K562 (cell line): ENCODE results near the gene TMEM88. TPM values are rescaled to one million over a fixed set of nuclear protein-coding genes. Genes with fewer than 3 reads are reported as not detected.

Source experiments
- ASH1L ChIP-seq: fragments of 450-650 bp; IDR thresholded peaks from 2 replicates; pipeline ENCODE4 v1.6.1; 2018; ENCODE audit warnings: borderline replicate concordance, mild to moderate bottlenecking, low read depth; ENCODE audit not compliant: partially characterized antibody
- CSDE1 ChIP-seq, 2 experiments: fragments of 450-650 bp; IDR thresholded peaks; 2 replicates each; pipeline ENCODE4 v1.6.1; 2016; ENCODE audit warnings: mild to moderate bottlenecking in 1 of 2
- ELF4 ChIP-seq: fragments of 450-650 bp; formaldehyde crosslinking; IDR thresholded peaks from 2 replicates; pipeline ENCODE4 v1.4.0; 2022; ENCODE audit warnings: missing genetic modification characterization
- HDAC3 ChIP-seq: fragments of 450-650 bp; IDR thresholded peaks from 2 replicates; pipeline ENCODE4 v1.6.1; 2018; ENCODE audit warnings: borderline replicate concordance, mild to moderate bottlenecking, moderate library complexity; ENCODE audit not compliant: partially characterized antibody
- JUN ChIP-seq, 2 experiments: sonication (generic) in 1 of 2; formaldehyde crosslinking in 1 of 2; IDR thresholded peaks; 2 replicates each; pipeline versions ENCODE4 v1.6.1 to v1.8.0; 2012 to 2022; ENCODE audit warnings: borderline replicate concordance in 2 of 2, mild to moderate bottlenecking in 2 of 2, improper control_type of control experiment in 1 of 2, low read depth in 1 of 2, low read length in 1 of 2, missing genetic modification reagents in 1 of 2
- MECOM ChIP-seq: fragments of 250-450 bp; sonication (Bioruptor Pico); IDR thresholded peaks from 2 replicates; pipeline ENCODE4 v1.8.0; 2022; ENCODE audit warnings: inconsistent platforms
- NCOA1 ChIP-seq: fragments of 450-650 bp; IDR thresholded peaks from 2 replicates; pipeline ENCODE4 v1.6.1; 2016; ENCODE audit warnings: low read depth
- NFE2 ChIP-seq: IDR thresholded peaks from 2 replicates; pipeline ENCODE4 v1.6.1; 2014; ENCODE audit warnings: antibody characterized with exemption, low read depth
- PHF21A ChIP-seq: fragments of 450-650 bp; IDR thresholded peaks from 2 replicates; pipeline ENCODE4 v1.6.1; 2017; ENCODE audit warnings: low read depth, borderline replicate concordance
- RCOR1 ChIP-seq, 2 experiments: IDR thresholded peaks; 2 replicates each; pipeline ENCODE4 v1.6.1; 2012; ENCODE audit warnings: low read depth in 2 of 2, low read length in 2 of 2, borderline replicate concordance in 1 of 2, improper control_type of control experiment in 1 of 2
- SMAD3 ChIP-seq: fragments of 450-650 bp; formaldehyde crosslinking; conservative IDR thresholded peaks from 2 replicates; pipeline ENCODE4 v1.4.0; 2020; ENCODE audit warnings: mild to moderate bottlenecking
- SRSF9 ChIP-seq: fragments of 200-400 bp; formaldehyde crosslinking; IDR thresholded peaks from 2 replicates; pipeline ENCODE4 v1.6.1; 2017; ENCODE audit warnings: low read depth, low read length, borderline replicate concordance
- TBL1XR1 ChIP-seq, 2 experiments: IDR thresholded peaks; 2 replicates each; pipeline ENCODE4 v1.6.1; 2012; ENCODE audit warnings: improper control_type of control experiment in 2 of 2, low read length in 2 of 2, mild to moderate bottlenecking in 1 of 2
- ZC3H4 ChIP-seq: sonication (generic); formaldehyde crosslinking; IDR thresholded peaks from 2 replicates; pipeline ENCODE4 v1.9.0; 2021; ENCODE audit warnings: missing genetic modification reagents, borderline replicate concordance
- ZNF140 ChIP-seq: fragments of 250-450 bp; sonication (Bioruptor Pico); IDR thresholded peaks from 2 replicates; pipeline ENCODE4 v1.8.0; 2021; ENCODE audit warnings: moderate library complexity, mild to moderate bottlenecking, inconsistent platforms
- ZNF143 ChIP-seq: sonication (generic); formaldehyde crosslinking; IDR thresholded peaks from 2 replicates; pipeline ENCODE4 v1.9.0; 2022; ENCODE audit warnings: mild to moderate bottlenecking, missing genetic modification reagents
- ZNF263 ChIP-seq: sonication (generic); formaldehyde crosslinking; IDR thresholded peaks from 2 replicates; pipeline ENCODE4 v1.8.0; 2022; ENCODE audit warnings: mild to moderate bottlenecking, missing genetic modification reagents, borderline replicate concordance
- ZNF384 ChIP-seq: IDR thresholded peaks from 2 replicates; pipeline ENCODE4 v1.6.1; 2012; ENCODE audit warnings: low read depth, low read length, improper control_type of control experiment
- ZZZ3 ChIP-seq: fragments of 450-650 bp; IDR thresholded peaks from 2 replicates; pipeline ENCODE4 v1.6.1; 2016; ENCODE audit warnings: antibody characterized with exemption, mild to moderate bottlenecking, moderate library complexity
- polyA plus RNA-seq, 8 experiments: library from polyadenylated mRNA; depleted of rRNA in 4 of 8; stranded (reverse) in 5 of 8; unstranded in 3 of 8; fragments of >200 nt; fragmentation: Nextera tagmentation in 2 of 8; fragmentation: Illumina TruSeq in 1 of 8; extraction: Ambion mirVana in 2 of 8; extraction: Trizol in 1 of 8; gene quantifications; 2 replicates each; pipeline versions ENCODE4 v1.2.1 to v1.2.3, GENCODE V29; 2011 to 2014; ENCODE audit warnings: inconsistent platforms in 1 of 8, missing spikeins in 1 of 8
- total RNA-seq, 7 experiments: library from RNA; depleted of rRNA in 6 of 7; stranded (reverse); fragments of >200 nt in 6 of 7; fragmentation: Illumina TruSeq in 2 of 7; extraction: Trizol in 2 of 7; gene quantifications; 2 replicates each; pipeline versions ENCODE4 v1.2.1 to v1.2.3, GENCODE V29; 2011 to 2021; ENCODE audit warnings: low replicate concordance in 1 of 7
- TF ChIP-seq, protein P1 (sequence below), 3 experiments: IDR thresholded peaks in 2 of 3; conservative IDR thresholded peaks in 1 of 3; 2 replicates each; pipeline ENCODE4 v1.5.1; 2011 to 2012; ENCODE audit warnings: low read length in 3 of 3, mild to moderate bottlenecking in 3 of 3, control low read depth in 2 of 3, improper control_type of control experiment in 1 of 3, inconsistent platforms in 1 of 3, low read depth in 1 of 3, mixed read lengths in 1 of 3, moderate library complexity in 1 of 3; ENCODE audit not compliant: insufficient read depth in 2 of 3
- TF ChIP-seq, protein P2 (sequence below): sonication (generic); formaldehyde crosslinking; IDR thresholded peaks from 2 replicates; pipeline ENCODE4 v1.8.0; 2022; ENCODE audit warnings: missing genetic modification reagents, mild to moderate bottlenecking, moderate library complexity, borderline replicate concordance
- TF ChIP-seq, protein P3 (sequence below): fragments of 250-450 bp; sonication (Bioruptor Pico); IDR thresholded peaks from 2 replicates; pipeline ENCODE4 v1.5.0; 2020; ENCODE audit warnings: mild to moderate bottlenecking
- TF ChIP-seq, protein P4 (sequence below): fragments of 250-450 bp; sonication (Bioruptor Pico); IDR thresholded peaks from 2 replicates; pipeline ENCODE4 v1.4.0; 2020; ENCODE audit warnings: mild to moderate bottlenecking

Gene TMEM88
- total and polyA plus RNA-seq, 9 of the 15 experiments (the other 6 are each of a cell fraction or from before 2014, with no cell fraction given) = 0.10 to 1.4 (median 0.36) TPM; not detected in 3

DNA sequence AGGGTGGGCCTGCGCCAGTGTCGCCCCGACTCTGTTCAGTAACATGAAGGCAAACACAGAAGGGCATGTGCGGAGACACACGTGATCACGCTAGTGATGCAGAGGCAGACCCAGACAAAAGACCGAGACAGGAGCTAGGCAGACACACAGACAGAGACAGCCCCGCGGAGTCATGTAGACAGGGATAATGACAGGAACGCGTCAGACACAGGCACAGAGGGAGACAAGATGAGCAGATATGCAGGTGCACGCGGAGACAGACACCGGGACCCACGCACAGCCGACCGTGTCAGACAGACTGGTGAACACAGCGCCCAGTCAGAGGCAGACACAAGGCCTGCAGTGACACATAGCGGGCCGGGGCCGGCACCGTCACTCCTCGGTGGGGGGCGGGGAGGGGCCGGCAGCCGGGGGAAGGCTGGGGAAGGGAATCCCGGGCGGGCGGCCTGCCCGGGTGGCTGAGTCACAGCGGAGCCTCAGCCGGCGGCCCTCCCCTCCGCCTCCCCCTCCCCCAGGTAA is 13.4 kb upstream of the TMEM88 start (continued):
- TF ChIP-seq ZZZ3 (no peak), ZNF384 (no peak), RCOR1 (IDR thresholded peaks at IDR 0.05; ENCODE audit: borderline replicate concordance in 1 of 2, low read depth in 2 of 2, low read length in 2 of 2) (peak in 1 of 2 experiments; percentile 43; a peak in 1 of 4 replicates), ZNF263 (CRISPR knock-in tag) (no peak), CSDE1 (IDR thresholded peaks at IDR 0.05) (no peak), PHF21A (no peak), ZC3H4 (CRISPR knock-in tag) (no peak), SMAD3 (CRISPR knock-in tag) (no peak), ASH1L (no peak), NCOA1 (no peak), JUN (IDR thresholded peaks at IDR 0.05; ENCODE audit: borderline replicate concordance, low read depth, low read length) (peak; percentile 14; the same call in 1 of the 2 replicates), JUN (CRISPR knock-in tag; IDR thresholded peaks at IDR 0.05; ENCODE audit: borderline replicate concordance) (no peak), MECOM (CRISPR knock-in tag) (no peak), ZNF143 (CRISPR knock-in tag) (0 out of 2 replicates have a peak, but pooled peaks have one; percentile 21), HDAC3 (peak; percentile 43), SRSF9 (no peak), ELF4 (CRISPR knock-in tag) (0 out of 2 replicates have a peak, but pooled peaks have one; percentile 40), NFE2 (peak; percentile 18; the same call in 1 of the 2 replicates), TBL1XR1 (IDR thresholded peaks at IDR 0.05; ENCODE audit: low read length in 2 of 2) (0 out of 4 replicates have a peak, but pooled peaks of 1 of the 2 experiments have one; percentile 32), ZNF140 (no peak)
- TF ChIP-seq, protein P1, sequence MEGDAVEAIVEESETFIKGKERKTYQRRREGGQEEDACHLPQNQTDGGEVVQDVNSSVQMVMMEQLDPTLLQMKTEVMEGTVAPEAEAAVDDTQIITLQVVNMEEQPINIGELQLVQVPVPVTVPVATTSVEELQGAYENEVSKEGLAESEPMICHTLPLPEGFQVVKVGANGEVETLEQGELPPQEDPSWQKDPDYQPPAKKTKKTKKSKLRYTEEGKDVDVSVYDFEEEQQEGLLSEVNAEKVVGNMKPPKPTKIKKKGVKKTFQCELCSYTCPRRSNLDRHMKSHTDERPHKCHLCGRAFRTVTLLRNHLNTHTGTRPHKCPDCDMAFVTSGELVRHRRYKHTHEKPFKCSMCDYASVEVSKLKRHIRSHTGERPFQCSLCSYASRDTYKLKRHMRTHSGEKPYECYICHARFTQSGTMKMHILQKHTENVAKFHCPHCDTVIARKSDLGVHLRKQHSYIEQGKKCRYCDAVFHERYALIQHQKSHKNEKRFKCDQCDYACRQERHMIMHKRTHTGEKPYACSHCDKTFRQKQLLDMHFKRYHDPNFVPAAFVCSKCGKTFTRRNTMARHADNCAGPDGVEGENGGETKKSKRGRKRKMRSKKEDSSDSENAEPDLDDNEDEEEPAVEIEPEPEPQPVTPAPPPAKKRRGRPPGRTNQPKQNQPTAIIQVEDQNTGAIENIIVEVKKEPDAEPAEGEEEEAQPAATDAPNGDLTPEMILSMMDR (IDR thresholded peaks at IDR 0.05 in 2 of 3, conservative IDR thresholded peaks at IDR 0.05 in 1 of 3; ENCODE audit: insufficient read depth in 2 of 3, low read depth in 1 of 3, low read length in 3 of 3) = peak; percentile 22 to 60 (median 41); a peak in 4 of 6 replicates
- TF ChIP-seq, protein P2, sequence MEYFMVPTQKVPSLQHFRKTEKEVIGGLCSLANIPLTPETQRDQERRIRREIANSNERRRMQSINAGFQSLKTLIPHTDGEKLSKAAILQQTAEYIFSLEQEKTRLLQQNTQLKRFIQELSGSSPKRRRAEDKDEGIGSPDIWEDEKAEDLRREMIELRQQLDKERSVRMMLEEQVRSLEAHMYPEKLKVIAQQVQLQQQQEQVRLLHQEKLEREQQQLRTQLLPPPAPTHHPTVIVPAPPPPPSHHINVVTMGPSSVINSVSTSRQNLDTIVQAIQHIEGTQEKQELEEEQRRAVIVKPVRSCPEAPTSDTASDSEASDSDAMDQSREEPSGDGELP (CRISPR knock-in tag) = peak; percentile 59
- TF ChIP-seq, protein P3, sequence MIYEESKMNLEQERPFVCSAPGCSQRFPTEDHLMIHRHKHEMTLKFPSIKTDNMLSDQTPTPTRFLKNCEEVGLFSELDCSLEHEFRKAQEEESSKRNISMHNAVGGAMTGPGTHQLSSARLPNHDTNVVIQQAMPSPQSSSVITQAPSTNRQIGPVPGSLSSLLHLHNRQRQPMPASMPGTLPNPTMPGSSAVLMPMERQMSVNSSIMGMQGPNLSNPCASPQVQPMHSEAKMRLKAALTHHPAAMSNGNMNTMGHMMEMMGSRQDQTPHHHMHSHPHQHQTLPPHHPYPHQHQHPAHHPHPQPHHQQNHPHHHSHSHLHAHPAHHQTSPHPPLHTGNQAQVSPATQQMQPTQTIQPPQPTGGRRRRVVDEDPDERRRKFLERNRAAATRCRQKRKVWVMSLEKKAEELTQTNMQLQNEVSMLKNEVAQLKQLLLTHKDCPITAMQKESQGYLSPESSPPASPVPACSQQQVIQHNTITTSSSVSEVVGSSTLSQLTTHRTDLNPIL (CRISPR knock-in tag) = no peak
- TF ChIP-seq, protein P4, sequence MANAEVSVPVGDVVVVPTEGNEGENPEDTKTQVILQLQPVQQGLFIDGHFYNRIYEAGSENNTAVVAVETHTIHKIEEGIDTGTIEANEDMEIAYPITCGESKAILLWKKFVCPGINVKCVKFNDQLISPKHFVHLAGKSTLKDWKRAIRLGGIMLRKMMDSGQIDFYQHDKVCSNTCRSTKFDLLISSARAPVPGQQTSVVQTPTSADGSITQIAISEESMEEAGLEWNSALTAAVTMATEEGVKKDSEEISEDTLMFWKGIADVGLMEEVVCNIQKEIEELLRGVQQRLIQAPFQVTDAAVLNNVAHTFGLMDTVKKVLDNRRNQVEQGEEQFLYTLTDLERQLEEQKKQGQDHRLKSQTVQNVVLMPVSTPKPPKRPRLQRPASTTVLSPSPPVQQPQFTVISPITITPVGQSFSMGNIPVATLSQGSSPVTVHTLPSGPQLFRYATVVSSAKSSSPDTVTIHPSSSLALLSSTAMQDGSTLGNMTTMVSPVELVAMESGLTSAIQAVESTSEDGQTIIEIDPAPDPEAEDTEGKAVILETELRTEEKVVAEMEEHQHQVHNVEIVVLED (CRISPR knock-in tag) = no peak
